NCI-H524 treated with DMSO at 0.1 percent for 48 hours (cell line): ENCODE data around the gene ESPL1.
"Not testable (repeated sequence)": the region's sequence is repeated elsewhere in the genome, so short reads cannot be mapped to it uniquely, and the experiment has no call there.

Experiments
- DNase-seq: peaks from one replicate; lab custom pipeline; 2025; lab: John Stamatoyannopoulos, UW

The ESPL1 gene

GRCh38 chr12:53258541-53259539 lies 9.3 kb upstream of the ESPL1 start:
- no peak for DNase-seq

GRCh38 chr12:53259891-53260290 lies 8.2 kb upstream of the ESPL1 start:
- no peak for DNase-seq

GRCh38 chr12:53265783-53266182 lies 2.3 kb upstream of the ESPL1 start:
- no peak for DNase-seq

- no peak for DNase-seq
These were observed 647 bp upstream of the ESPL1 start for GRCh38 chr12:53267306-53267998.

- no peak for DNase-seq
These were observed 797 bp downstream of the ESPL1 start for GRCh38 chr12:53268630-53269562.

- no peak for DNase-seq
These were observed 6.3 kb downstream of the ESPL1 start for GRCh38 chr12:53274445-53274844.

- no peak for DNase-seq
These were observed 8.4 kb downstream of the ESPL1 start for GRCh38 chr12:53276511-53276910.

GRCh38 chr12:53277981-53278380 lies 9.9 kb downstream of the ESPL1 start:
- no peak for DNase-seq

- DNase-seq = no peak
These were observed 11.3 kb downstream of the ESPL1 start for GRCh38 chr12:53279283-53279869.

- no peak for DNase-seq
These were observed 11.9 kb downstream of the ESPL1 start for GRCh38 chr12:53279888-53280498.

GRCh38 chr12:53286448-53286847 lies 18.3 kb downstream of the ESPL1 start:
- DNase-seq = no peak

- no peak for DNase-seq
These were observed 19.7 kb downstream of the ESPL1 start for GRCh38 chr12:53287741-53288216.

- DNase-seq = no peak
These were observed 20.2 kb downstream of the ESPL1 start for GRCh38 chr12:53288322-53288721.

- no peak for DNase-seq
These were observed 21.8 kb downstream of the ESPL1 start for GRCh38 chr12:53289891-53290290.

- DNase-seq = no peak
These were observed 22.6 kb downstream of the ESPL1 start for GRCh38 chr12:53290661-53291060.

- no peak for DNase-seq
These were observed 24.3 kb downstream of the ESPL1 start for GRCh38 chr12:53292426-53292825.

- DNase-seq = peak; percentile 10
These were observed 27.2 kb downstream of the ESPL1 start, which contains the start of gene PFDN5 for GRCh38 chr12:53295070-53295890. TSS of gene PFDN5 (plus strand) at chr12:53295542. CDS start at chr12:53295568, 26 bp downstream.

- no peak for DNase-seq
These were observed 27.8 kb downstream of the ESPL1 start for GRCh38 chr12:53295891-53296219.

GRCh38 chr12:53297106-53297505 lies 29.0 kb downstream of the ESPL1 start:
- DNase-seq = not testable (repeated sequence)

- DNase-seq = no peak
These were observed 30.1 kb downstream of the ESPL1 start for GRCh38 chr12:53298164-53298563.
